ENCODE data around the gene NUP133. TPM values are rescaled to one million over a fixed set of nuclear protein-coding genes. Genes with fewer than 3 reads are reported as not detected.
"Not testable (repeated sequence)": the region's sequence is repeated elsewhere in the genome, so short reads cannot be mapped to it uniquely, and the experiment has no call there.

NUP133 gene
- total RNA-seq, 4 donors from 2014 or later: 21.9 to 31.6 (median 26.9) TPM

DNA sequence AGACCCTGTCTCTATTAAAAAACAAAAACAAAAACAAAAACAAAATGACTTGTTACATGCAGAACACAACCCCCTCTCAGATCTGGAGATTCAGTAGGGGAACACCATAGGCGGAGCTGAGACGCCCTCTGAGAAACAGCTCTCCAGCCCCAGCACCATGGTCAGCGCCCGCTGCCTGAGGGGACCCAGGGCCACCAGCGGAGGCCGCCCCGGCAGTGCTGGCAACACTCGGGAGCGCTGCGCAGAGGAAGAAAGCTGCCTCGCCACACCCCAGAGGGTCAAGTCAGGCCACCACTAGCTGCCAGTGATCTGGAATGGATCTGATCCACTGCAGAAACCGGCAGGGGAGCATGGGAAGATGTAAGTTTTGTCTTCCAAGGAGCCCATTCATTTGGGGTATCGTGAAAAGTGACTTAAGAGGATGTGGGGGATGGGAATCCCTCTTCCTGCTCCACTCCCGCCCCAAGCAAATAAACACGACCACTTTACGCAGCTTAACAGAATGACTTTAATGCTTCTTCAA, 77.3 kb downstream of the NUP133 start:
- DNase-seq (ENCODE audit: low spot score in 2 of 2): no peak
- no peak for TF ChIP-seq POLR2A (IDR thresholded peaks at IDR 0.05)
- TF ChIP-seq, protein P1, sequence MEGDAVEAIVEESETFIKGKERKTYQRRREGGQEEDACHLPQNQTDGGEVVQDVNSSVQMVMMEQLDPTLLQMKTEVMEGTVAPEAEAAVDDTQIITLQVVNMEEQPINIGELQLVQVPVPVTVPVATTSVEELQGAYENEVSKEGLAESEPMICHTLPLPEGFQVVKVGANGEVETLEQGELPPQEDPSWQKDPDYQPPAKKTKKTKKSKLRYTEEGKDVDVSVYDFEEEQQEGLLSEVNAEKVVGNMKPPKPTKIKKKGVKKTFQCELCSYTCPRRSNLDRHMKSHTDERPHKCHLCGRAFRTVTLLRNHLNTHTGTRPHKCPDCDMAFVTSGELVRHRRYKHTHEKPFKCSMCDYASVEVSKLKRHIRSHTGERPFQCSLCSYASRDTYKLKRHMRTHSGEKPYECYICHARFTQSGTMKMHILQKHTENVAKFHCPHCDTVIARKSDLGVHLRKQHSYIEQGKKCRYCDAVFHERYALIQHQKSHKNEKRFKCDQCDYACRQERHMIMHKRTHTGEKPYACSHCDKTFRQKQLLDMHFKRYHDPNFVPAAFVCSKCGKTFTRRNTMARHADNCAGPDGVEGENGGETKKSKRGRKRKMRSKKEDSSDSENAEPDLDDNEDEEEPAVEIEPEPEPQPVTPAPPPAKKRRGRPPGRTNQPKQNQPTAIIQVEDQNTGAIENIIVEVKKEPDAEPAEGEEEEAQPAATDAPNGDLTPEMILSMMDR (IDR thresholded peaks at IDR 0.05): no peak
- 1 to 2% methylated on average over 16 of the region's 16 CpGs for WGBS, 2 donors
- no peak overlapping the region for H3K4me3 ChIP-seq (ENCODE audit: low read depth, poor library complexity, severe bottlenecking)
- intact Hi-C loops (cut with DNase I; ENCODE audit: low total_unique reads): no loop called here

GRCh38 chr1:229428256-229428655, 79.9 kb downstream of the NUP133 start:
- intact Hi-C loops (cut with DNase I; ENCODE audit: low total_unique reads): no loop called here
- no peak for TF ChIP-seq POLR2A (IDR thresholded peaks at IDR 0.05)
- TF ChIP-seq, protein P1 (IDR thresholded peaks at IDR 0.05): no peak
- WGBS, 2 donors: 78 to 87% methylated on average over 3 of the region's 3 CpGs
- DNase-seq (ENCODE audit: low spot score in 2 of 2): peak in 1 of 2 donors; percentile 25
- no peak overlapping the region for H3K4me3 ChIP-seq (ENCODE audit: low read depth, poor library complexity, severe bottlenecking)

DNA sequence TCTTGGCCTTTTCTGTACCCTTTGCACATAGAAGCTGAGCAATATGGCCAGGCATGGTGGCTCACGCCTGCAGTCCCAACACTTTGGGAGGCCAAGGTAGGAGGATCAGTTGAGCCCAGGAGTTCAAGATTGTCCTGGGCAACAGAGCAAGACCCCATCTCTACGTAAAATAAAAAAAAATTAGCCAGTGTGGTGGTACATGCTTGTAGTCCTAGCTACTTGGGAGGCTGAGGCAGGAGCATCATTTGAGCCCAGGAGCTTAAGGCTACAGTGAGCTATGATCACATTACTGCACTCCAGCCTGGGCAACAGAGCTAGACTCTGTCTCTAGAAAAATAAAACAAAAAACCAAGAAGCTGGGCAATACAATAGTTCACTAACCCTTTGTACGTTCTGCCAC, 80.6 kb downstream of the NUP133 start:
- no peak for TF ChIP-seq POLR2A (IDR thresholded peaks at IDR 0.05)
- TF ChIP-seq, protein P1 (IDR thresholded peaks at IDR 0.05): no peak
- WGBS, 2 donors: 88% methylated on average over 3 of the region's 3 CpGs
- intact Hi-C loops (cut with DNase I; ENCODE audit: low total_unique reads): no loop called here
- DNase-seq (ENCODE audit: low spot score in 2 of 2): no peak
- no peak overlapping the region for H3K4me3 ChIP-seq (ENCODE audit: low read depth, poor library complexity, severe bottlenecking)

GRCh38 chr1:229425564-229426159, 82.5 kb downstream of the NUP133 start:
- WGBS, 2 donors: 63 to 69% methylated on average over 2 of the region's 2 CpGs
- H3K4me3 ChIP-seq (ENCODE audit: low read depth, poor library complexity, severe bottlenecking): no peak overlapping the region
- intact Hi-C loops (cut with DNase I; ENCODE audit: low total_unique reads): no loop called here
- TF ChIP-seq POLR2A (IDR thresholded peaks at IDR 0.05): no peak
- TF ChIP-seq, protein P1 (IDR thresholded peaks at IDR 0.05): no peak
- no peak for DNase-seq (ENCODE audit: low spot score in 2 of 2)

DNA sequence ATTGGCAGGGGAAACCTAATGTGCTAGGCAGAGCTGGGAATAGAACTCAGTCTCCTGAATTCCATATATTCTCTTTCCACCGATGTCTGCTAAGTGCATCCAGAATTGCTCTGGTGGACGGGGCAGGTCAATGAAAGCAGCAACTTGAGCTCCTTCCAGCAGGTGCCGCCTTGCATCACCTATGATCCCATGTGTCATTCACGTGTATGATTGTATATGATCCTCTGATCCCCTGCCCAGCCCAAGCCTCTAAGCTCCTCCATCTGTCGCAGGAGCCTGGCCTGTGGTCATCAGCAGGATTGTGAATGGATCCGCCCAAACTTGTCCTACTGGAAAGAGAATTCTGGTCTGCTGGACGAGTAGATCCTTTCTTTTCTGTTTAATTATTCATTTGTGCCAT, 87.4 kb downstream of the NUP133 start:
- WGBS, 2 donors: 67 to 69% methylated on average over 7 of the region's 7 CpGs
- DNase-seq (ENCODE audit: low spot score in 2 of 2): no peak
- TF ChIP-seq, protein P1 (IDR thresholded peaks at IDR 0.05): no peak
- H3K4me3 ChIP-seq (ENCODE audit: low read depth, poor library complexity, severe bottlenecking): no peak overlapping the region
- intact Hi-C loops (cut with DNase I; ENCODE audit: low total_unique reads): no loop called here

DNA sequence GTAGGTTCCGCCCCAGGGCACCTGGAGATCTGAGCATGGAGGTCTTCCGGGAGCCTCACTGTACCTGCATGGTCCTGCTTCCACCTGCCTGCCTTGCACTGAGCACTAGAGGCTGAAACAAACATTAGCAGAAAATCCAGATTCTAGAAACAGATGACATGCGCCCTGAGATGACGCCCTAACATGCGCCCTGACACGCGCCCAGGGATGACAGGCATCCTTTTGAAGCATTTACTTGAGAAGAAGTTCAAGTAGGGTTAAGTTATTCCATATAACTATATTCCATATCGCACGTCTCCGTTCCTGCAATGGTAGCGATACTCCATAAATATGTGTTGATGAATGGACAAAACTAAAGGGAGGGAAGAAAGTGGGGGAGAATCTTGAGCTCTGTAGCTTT, 87.9 kb downstream of the NUP133 start:
- DNase-seq (ENCODE audit: low spot score in 2 of 2): no peak
- intact Hi-C loops (cut with DNase I; ENCODE audit: low total_unique reads): no loop called here
- no peak for TF ChIP-seq POLR2A (IDR thresholded peaks at IDR 0.05)
- TF ChIP-seq, protein P1 (IDR thresholded peaks at IDR 0.05): no peak
- H3K4me3 ChIP-seq (ENCODE audit: low read depth, poor library complexity, severe bottlenecking): no peak overlapping the region
- 83% methylated on average over 11 of the region's 11 CpGs for WGBS, 2 donors

DNA sequence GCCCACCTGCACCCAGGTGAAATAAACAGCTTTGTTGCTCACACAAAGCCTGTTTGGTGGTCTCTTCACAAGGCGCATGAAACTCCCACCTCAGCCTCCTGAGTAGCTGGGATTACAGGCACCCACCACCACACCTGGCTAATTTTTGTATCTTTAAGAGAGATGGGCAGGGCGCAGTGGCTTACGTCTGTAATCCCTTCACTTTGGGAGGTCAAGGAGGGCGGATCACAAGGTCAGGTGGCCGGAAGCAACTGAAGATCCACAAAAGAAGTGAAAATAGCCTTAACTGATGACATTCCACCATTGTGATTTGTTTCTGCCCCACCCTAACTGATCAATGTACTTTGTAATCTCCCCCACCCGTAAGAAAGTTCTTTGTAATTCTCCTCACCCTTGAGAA, 89.6 kb downstream of the NUP133 start:
- intact Hi-C loops (cut with DNase I; ENCODE audit: low total_unique reads); H3K4me3 ChIP-seq (ENCODE audit: low read depth, poor library complexity, severe bottlenecking); DNase-seq (ENCODE audit: low spot score in 2 of 2): not testable (repeated sequence)
- 78 to 79% methylated on average over 6 of the region's 6 CpGs for WGBS, 2 donors

DNA sequence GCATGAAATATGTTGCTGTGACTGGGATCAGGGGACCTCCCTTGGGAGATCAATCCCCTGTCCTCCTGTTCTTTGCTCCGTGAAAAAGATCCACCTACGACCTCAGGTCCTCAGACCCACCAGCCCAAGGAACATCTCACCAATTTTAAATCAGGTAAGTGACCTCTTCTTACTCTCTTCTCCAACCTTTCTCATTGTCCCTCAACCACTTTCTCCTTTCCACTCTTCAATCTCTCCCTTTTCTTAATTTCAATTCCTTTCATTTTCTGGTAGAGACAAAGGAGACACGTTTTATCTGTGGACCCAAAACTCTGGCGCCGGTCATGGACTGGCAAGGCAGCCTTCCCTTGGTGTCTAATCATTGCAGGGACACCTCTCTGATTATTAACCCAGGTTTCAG, 95.3 kb downstream of the NUP133 start:
- WGBS, 2 donors: 81 to 87% methylated on average over 5 of the region's 5 CpGs
- H3K4me3 ChIP-seq (ENCODE audit: low read depth, poor library complexity, severe bottlenecking); DNase-seq (ENCODE audit: low spot score in 2 of 2); intact Hi-C loops (cut with DNase I; ENCODE audit: low total_unique reads): not testable (repeated sequence)

All from lower leg skin (tissue), 4 donors.